HG02623 (cell line): ENCODE measurements around the gene GUCY2D.
A peak's percentile ranks its signal among the peaks of the same experiment; 100 is the strongest.

Source experiments
- ATAC-seq: cut with Tn5 transposase; IDR thresholded peaks from one replicate; pipeline ENCODE4 v1.9.1; 2021; ENCODE audit warnings: moderate library complexity; ENCODE audit not compliant: unreplicated experiment

The GUCY2D gene

DNA sequence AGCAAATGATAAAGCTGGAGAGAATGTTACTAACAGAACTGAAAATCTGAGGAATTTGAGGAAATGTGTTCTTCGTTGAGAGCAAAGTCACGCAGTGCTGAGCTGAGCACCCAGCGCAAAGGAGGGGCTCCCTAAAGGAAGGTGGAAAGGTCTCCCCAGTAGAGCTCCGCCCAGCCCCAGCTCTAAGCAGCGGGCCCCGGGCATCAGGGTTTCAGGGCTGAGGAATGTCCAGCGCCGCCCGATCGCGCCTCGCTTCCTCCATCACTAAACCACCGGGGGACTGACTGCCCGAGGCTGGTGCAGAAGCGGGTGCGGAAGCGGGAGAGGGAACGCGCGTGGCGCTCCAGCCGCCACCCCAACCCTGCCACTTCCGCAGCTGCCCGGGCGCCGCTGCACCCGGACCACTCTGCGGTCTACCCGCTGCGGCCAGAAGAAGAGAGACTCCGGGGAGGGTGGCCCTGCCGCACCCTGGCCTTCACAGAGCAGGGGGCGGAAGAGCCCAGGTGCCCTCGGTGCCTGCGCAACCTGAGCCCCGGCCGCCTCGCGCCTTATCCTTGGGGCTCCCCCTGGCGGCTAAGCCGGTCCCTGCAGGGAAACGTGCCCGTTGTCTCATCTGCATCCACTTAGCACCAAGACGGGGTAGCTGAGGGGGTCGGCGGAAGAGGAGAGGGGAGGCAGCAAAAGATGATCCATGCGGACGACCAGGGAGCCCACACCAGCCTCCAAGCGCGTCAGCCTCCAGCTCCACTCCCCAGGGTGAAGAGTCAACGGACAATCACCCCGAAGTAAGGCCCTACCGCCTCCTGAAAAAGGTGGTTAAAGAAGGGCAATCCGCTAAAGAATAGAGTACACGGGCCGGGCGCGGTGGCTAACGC lies 12.4 kb upstream of the GUCY2D start:
- ATAC-seq = peak; percentile 63

DNA sequence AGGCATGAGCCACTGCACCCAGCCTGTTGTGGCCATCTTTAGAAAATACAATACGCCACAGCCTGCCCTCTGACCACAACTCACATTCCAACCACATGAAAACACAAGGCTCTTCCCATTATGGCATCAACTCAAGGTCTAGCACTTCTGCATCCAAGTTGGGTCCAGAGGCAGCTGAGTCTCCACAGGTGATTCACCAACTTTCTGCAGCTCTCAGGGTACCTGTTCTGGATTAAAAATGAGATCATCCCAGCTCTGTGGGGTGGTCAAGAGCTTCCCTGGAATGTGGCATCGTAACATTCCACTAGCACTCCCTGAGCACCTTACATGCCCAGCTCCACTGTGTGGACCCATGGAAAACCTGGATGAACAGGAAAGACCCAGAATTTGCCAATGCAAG lies 9.9 kb upstream of the GUCY2D start:
- ATAC-seq = no peak

DNA sequence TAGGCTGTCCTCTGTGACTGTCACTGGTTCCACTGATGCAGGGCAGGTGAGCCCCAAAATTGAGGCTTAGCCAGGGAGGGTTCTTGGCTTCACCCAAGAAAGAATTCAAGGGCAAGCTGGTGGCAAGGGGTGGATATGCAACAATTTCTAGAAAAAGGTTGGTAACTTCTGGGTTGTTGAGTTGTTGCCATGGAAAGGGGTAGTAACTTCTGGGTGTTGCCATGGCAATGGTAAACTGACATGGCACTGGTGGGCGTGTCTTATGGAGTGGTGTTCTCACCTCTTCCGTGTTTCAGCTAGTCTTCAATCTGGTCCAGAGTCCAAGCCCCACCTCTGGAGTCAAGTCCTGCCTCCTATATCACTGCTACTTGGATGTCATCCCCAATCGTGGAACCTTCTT lies 9.5 kb upstream of the GUCY2D start:
- no peak for ATAC-seq

DNA sequence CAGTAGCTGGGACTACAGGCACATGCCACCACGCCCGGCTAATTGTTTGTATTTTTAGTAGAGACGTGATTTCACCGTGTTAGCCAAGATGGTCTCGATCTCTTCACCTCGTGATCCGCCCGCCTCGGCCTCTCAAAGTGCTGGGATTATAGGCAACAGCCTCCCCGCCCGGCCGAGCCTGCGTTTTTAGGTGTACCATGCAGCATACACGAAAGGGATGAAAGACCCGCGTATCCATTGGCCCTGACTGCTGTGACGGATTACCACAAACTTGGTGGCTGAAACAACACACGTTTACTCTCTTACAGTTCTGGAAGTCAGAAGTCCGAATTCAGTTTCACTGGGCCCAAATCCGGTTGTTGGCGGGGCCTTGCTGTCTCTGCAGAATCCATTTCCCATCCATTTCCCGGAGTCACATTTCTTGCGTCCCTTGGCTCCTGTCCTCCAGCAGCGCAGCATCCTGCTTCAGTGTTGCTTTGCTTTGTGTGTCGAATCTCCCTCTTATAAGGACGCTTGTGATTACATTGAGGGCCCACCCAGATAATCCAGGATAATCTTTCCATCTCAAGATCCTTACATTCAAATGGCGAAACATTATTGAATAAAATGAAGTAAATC lies 8.3 kb upstream of the GUCY2D start:
- no peak for ATAC-seq

DNA sequence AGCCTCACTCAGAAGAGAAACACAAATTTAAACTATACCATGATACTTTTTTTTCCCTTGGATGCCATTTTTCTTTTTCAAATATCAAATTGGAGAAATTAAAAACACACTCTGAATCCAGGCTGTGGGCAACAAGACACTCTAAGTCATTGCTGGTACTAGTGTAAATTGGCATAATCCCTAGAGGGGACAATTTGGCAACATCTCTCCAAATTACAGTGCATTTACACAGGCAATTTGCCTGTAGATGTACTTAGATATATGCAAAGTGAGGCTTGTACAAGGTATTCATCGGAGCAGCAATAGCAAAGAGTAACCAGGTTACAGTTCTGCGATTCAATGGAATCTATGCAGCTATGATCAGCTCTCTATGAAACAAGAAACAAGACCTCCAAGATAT lies 6.7 kb upstream of the GUCY2D start:
- no peak for ATAC-seq

DNA sequence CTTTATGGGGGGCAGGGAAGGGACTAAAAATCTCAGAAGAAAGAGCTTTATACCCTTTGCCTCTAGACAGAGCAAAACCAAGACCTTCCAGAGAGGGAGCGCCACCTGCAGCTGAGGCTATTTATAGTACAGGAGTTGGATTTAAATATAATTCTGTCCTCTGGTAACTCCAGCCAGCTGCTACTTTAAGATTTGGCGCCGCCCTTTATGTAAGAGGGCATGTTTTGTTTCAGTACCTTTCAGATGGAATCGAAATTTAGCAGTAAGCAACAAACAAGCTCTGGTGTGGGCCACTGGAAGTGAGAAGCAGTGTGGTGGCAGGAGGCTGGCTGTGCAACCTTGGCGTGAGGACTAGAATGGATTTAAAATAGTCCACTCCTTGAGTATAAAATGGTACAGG lies 5.2 kb upstream of the GUCY2D start:
- no peak for ATAC-seq

DNA sequence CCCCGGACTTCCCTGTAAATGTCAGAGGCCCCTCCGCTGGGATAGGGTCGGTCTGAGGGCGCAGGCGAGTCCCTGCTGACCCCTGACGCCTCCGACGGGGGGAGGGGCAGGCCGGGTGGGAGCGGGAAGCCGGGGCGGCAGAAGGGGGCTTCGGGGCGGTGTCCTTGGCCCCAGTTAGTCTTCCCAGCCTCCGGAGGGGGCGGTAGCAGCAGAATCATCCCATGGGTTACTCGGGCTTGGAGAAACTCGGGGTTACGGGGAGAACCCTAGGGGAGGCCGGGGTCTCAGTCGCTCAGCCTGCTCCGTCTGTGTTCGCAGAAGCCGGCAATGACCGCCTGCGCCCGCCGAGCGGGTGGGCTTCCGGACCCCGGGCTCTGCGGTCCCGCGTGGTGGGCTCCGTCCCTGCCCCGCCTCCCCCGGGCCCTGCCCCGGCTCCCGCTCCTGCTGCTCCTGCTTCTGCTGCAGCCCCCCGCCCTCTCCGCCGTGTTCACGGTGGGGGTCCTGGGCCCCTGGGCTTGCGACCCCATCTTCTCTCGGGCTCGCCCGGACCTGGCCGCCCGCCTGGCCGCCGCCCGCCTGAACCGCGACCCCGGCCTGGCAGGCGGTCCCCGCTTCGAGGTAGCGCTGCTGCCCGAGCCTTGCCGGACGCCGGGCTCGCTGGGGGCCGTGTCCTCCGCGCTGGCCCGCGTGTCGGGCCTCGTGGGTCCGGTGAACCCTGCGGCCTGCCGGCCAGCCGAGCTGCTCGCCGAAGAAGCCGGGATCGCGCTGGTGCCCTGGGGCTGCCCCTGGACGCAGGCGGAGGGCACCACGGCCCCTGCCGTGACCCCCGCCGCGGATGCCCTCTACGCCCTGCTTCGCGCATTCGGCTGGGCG lies 542 bp downstream of the GUCY2D start:
- ATAC-seq = no peak

DNA sequence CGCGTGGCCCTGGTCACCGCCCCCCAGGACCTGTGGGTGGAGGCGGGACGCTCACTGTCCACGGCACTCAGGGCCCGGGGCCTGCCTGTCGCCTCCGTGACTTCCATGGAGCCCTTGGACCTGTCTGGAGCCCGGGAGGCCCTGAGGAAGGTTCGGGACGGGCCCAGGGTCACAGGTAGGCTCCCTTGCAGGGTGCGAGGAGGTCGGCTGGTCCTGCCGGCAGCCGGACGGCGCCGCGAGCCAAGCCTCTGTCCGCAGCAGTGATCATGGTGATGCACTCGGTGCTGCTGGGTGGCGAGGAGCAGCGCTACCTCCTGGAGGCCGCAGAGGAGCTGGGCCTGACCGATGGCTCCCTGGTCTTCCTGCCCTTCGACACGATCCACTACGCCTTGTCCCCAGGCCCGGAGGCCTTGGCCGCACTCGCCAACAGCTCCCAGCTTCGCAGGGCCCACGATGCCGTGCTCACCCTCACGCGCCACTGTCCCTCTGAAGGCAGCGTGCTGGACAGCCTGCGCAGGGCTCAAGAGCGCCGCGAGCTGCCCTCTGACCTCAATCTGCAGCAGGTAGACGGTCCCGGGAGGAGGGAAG lies 1.3 kb downstream of the GUCY2D start:
- no peak for ATAC-seq

DNA sequence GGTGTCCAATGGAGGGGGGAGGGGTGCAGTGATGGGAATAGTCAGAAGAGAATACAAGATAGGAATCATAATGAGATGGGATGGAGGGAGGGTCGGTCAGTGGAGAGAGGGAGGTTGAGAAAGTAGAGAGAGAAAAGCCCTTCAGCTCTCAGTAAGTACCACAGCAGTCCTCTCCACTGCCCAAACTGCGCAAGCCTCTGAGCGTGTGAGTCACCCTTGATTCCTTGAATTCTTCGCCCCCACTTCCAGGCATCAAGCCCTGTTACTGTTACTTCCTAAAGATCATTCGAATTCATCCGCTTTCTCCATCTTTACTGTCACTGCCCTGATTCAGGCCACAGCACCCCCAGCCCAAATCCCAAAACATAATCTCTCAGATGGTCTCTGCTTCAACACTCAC lies 2.5 kb downstream of the GUCY2D start:
- no peak for ATAC-seq

DNA sequence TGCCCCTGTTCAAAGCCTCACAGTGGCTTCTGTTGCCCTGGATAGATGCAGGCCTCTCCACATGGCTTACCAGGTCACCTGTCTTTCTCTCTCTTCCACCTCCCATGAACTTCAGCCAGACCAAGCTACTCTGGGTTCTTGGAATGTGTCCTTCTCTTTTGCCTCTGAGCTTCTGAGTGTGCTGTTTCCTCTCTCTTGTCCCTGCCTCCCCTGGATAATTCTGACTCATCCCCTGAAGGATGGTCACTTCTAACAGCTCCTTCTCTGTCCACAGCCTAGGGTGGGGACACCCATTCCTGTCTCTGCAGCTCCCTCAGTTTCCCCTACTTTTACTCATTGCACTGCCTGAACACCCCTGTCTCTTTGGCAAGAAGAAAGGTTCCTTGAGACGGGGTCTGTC lies 2.9 kb downstream of the GUCY2D start:
- no peak for ATAC-seq

DNA sequence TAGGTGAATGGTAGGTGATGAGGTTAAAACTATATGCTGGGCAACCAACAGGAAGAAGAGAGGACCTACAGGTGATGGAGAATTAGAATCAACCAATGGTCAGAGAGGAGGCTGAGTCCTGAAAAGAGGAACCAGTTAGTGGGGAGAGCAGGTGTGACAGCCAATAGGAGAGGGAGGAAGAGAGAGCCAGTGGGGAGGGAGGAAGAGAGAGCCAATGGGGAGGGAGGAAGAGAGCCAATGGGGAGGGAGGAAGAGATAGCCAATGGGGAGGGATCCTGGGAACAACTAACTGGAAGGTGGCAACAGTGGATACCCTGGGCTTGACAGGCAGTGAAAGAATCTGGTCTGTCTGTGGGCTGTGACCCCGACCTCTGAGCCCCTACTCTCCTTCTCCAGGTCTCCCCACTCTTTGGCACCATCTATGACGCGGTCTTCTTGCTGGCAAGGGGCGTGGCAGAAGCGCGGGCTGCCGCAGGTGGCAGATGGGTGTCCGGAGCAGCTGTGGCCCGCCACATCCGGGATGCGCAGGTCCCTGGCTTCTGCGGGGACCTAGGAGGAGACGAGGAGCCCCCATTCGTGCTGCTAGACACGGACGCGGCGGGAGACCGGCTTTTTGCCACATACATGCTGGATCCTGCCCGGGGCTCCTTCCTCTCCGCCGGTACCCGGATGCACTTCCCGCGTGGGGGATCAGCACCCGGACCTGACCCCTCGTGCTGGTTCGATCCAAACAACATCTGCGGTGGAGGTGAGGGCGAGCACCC lies 3.7 kb downstream of the GUCY2D start:
- no peak for ATAC-seq

DNA sequence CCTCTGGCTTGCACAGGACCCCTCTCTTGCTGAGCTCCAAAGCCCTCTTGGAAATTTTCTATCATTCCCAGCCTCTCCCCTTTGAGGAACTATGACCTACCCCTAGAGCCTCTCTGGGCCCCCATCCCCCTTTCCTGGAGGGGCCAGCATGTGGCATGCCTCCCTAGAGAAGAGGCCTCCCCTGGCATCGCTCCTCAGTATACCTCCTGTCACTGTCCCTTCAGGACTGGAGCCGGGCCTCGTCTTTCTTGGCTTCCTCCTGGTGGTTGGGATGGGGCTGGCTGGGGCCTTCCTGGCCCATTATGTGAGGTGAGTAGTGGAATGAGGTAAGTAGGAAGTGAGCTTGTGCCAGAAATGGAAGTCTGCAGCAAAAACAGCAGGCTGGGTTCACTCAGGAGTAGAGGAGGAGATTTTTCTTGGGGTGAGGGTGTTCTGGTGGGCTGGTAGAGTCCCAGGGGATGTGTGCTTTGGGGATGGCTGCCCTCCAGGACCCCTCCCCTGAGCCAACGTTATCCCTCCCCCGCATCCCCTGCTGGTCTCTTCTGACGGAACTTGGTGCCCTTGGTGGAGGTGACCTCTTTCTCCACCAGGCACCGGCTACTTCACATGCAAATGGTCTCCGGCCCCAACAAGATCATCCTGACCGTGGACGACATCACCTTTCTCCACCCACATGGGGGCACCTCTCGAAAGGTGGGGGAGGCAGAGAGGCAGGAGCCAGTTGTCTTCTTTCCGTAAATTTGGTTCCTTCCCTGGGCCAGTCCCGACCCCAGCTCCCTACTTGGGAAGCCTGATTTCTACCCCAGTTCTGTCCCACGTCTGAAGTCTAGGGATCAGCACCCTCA lies 4.6 kb downstream of the GUCY2D start:
- ATAC-seq = no peak

DNA sequence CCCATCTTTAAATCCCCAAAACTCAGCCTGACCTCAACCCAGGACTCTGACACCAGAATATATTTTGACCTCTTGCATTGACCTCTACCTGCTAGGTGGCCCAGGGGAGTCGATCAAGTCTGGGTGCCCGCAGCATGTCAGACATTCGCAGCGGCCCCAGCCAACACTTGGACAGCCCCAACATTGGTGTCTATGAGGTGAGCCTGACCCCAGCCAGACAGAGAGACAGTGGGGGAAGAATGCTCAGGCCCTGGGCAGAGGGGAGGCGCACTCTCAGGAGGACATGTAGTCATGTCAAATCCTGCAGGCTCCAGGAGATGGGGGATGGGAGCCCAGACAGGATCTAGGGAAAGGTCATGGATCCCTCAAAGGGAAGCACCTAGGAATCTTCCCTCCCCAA lies 5.4 kb downstream of the GUCY2D start:
- no peak for ATAC-seq

DNA sequence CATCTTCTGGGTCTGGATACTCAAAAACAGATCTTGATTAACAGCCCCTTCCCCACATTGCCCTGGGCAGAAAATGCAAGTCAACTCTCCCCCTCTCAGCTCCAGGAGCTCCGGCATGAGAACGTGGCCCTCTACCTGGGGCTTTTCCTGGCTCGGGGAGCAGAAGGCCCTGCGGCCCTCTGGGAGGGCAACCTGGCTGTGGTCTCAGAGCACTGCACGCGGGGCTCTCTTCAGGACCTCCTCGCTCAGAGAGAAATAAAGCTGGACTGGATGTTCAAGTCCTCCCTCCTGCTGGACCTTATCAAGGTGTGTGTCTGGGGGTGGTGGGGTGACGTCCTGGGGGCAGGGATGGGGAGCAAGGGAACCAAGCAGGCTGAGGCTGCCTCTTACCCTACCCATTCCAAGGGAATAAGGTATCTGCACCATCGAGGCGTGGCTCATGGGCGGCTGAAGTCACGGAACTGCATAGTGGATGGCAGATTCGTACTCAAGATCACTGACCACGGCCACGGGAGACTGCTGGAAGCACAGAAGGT lies 9.7 kb downstream of the GUCY2D start:
- no peak for ATAC-seq

DNA sequence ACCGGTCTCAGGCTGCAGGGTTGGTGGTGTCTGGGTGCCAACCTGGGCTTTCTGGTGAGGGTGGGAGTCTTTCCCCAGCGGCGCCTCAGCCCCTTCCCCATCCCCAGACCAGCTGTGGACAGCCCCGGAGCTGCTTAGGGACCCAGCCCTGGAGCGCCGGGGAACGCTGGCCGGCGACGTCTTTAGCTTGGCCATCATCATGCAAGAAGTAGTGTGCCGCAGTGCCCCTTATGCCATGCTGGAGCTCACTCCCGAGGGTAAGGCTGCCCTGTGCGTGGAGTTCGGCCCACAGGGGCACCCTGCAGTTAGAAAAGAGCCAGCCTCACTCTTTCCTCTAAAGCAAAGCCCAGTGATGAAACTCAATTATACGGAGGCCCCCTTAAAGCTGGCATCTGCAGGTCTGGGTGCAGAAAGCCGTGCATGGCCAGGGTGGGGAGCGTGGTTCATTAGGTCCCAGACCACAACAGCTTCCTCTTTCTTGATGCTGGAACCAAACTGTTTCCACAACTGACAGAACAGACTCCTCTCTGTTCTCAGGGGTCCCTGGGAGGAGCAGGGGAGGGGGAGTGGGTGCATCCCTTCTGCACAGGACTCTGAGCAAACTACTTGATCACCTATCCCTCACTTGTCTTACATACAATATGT lies 10.7 kb downstream of the GUCY2D start:
- ATAC-seq = no peak

DNA sequence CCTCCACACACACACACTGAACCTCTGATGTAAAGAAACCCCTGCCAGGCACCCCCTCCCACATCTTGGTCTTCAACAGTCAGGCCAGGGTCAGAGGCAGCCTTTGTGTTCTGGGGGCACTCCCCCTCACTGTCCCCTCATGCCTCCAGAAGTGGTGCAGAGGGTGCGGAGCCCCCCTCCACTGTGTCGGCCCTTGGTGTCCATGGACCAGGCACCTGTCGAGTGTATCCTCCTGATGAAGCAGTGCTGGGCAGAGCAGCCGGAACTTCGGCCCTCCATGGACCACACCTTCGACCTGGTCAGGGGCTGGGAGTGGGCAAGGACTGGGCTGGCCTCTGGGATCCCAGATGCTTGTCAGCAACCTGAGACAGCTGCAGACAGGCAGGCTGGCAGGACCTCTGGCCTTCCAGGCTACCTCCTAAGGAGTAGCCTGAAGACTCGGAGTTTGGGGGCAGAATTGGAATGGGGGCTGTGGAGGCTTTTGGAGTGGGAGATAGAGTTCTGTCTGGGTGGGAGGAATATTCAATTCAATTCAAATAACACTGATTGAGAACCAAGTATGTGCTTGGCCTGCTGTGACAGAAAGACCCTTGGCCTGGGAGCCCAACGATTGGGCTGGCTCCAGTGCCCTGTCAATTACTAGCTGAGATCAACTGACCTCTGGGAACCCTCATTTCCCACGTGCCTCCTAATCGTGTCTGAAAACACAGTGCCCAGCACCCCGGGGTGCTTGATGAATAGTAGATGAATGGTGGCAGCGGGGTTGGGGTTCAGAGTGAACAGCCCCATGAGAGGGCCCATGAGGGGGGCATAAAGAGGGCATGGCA lies 11.5 kb downstream of the GUCY2D start:
- no peak for ATAC-seq

DNA sequence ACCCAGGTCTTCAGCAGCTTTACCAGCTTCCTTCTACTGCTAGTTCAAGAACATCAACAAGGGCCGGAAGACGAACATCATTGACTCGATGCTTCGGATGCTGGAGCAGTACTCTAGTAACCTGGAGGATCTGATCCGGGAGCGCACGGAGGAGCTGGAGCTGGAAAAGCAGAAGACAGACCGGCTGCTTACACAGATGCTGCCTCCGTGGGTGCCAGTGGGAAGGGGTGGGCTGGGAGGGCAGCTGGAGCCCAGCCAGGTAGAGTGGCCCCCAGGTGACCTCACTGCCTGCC lies 12.1 kb downstream of the GUCY2D start:
- no peak for ATAC-seq

DNA sequence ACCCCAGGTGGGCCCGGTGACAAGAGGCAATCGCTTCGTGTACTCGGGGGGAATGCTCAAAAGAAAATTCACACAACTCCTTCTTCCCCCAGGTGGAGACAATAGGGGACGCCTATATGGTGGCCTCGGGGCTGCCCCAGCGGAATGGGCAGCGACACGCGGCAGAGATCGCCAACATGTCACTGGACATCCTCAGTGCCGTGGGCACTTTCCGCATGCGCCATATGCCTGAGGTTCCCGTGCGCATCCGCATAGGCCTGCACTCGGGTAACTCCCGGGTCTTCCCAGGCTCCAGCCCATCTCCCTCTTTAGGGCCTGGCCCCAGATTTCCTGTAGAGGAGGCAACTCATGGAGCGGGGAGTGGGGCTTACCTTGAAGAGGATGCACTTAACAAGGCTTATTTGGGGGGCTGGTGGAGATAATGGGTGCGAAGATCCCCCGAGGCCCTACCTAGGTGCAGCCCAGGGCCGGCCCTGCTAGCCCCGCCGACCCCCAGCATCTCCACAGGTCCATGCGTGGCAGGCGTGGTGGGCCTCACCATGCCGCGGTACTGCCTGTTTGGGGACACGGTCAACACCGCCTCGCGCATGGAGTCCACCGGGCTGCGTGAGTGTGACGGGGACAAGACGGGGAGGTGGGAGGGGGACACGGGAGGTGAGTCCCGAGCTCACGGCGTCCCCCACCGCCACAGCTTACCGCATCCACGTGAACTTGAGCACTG lies 13.0 kb downstream of the GUCY2D start:
- ATAC-seq = no peak
